Tibial artery (tissue), 4 donors: Measurements from ENCODE around the gene ELAVL1.

Experiments used
- DNase-seq, 2 donors: peaks; one replicate each; pipeline ENCODE4 v3.0.0-alpha.2; 2019
- H3K27ac ChIP-seq, 2 donors: fragments of 200-600 bp; sonication (generic) in 1 of 2; 1 replicate in 1 of 2; 2 replicates in 1 of 2; pipeline ENCODE4 v1.5.1; 2018 to 2019; ENCODE audit warnings: mild to moderate bottlenecking in 1 of 2
- H3K27me3 ChIP-seq, 2 donors: fragments of 200-600 bp; sonication (generic) in 1 of 2; one replicate each; pipeline versions ENCODE4 v1.5.1 to v1.6.0; 2016 to 2019
- H3K36me3 ChIP-seq, 3 donors: fragments of 200-600 bp; sonication (generic) in 2 of 3; one replicate each; pipeline ENCODE4 v1.5.1; 2016 to 2019; ENCODE audit warnings: mild to moderate bottlenecking in 2 of 3
- H3K4me1 ChIP-seq, 4 donors: fragments of 200-600 bp; sonication (generic) in 2 of 4; 1 replicate in 3 of 4; 2 replicates in 1 of 4; pipeline ENCODE4 v1.5.1; 2016 to 2019
- H3K4me3 ChIP-seq, 2 donors: fragments of 200-600 bp; sonication (generic) in 1 of 2; 1 replicate in 1 of 2; 2 replicates in 1 of 2; pipeline ENCODE4 v1.5.1; 2018 to 2019; ENCODE audit warnings: mild to moderate bottlenecking in 2 of 2
- H3K9me3 ChIP-seq, 3 donors: fragments of 200-600 bp; sonication (generic) in 1 of 3; one replicate each; pipeline ENCODE4 v1.5.1; 2016 to 2019
- CTCF ChIP-seq, 2 experiments: fragments of 200-600 bp in 1 of 2; fragments of 450-650 bp in 1 of 2; IDR thresholded peaks; one replicate each; pipeline ENCODE4 v1.5.1; 2017 to 2019; ENCODE audit warnings: antibody characterized with exemption in 2 of 2, mild to moderate bottlenecking in 1 of 2, moderate library complexity in 1 of 2
- intact Hi-C: fragments of 100-400 bp; cut with DNase I; formaldehyde crosslinking; loops from one replicate; pipeline ENCODE4 v1.15.0; 2023; ENCODE audit warnings: low total_unique reads

The ELAVL1 gene

GRCh38 chr19:7968008-7968795 is 37.2 kb downstream of the ELAVL1 start:
- Histone ChIP-seq H3K4me3 (no peak overlapping the region), H3K27ac (no peak overlapping the region), H3K36me3 (peaks cover 59 to 97% (median 75%) of the 10 kb centered on the region in 3 donors), H3K27me3 (no peaks in the 10 kb centered on the region), H3K9me3 (no peaks in the 10 kb centered on the region), H3K4me1 (no peaks in the 10 kb centered on the region)
- no peak for TF ChIP-seq CTCF (IDR thresholded peaks at IDR 0.05)
- intact Hi-C loops = no loop called here
- DNase-seq = no peak

GRCh38 chr19:7965921-7966665 is 39.3 kb downstream of the ELAVL1 start:
- peaks cover 46 to 98% (median 79%) of the 10 kb centered on the region in 3 donors for H3K36me3 ChIP-seq
- no peak for TF ChIP-seq CTCF (IDR thresholded peaks at IDR 0.05)
- H3K4me3 ChIP-seq = no peak overlapping the region
- intact Hi-C loops = no loop called here
- no peaks in the 10 kb centered on the region for H3K4me1 ChIP-seq
- no peaks in the 10 kb centered on the region for H3K9me3 ChIP-seq
- no peaks in the 10 kb centered on the region for H3K27me3 ChIP-seq
- no peak overlapping the region for H3K27ac ChIP-seq
- DNase-seq = no peak

- intact Hi-C loops = no loop called here
- Histone ChIP-seq H3K4me1 (no peaks in the 10 kb centered on the region), H3K9me3 (no peaks in the 10 kb centered on the region), H3K27me3 (no peaks in the 10 kb centered on the region), H3K36me3 (peaks cover 46 to 98% (median 83%) of the 10 kb centered on the region in 3 donors), H3K27ac (no peak overlapping the region), H3K4me3 (no peak overlapping the region)
- TF ChIP-seq CTCF (IDR thresholded peaks at IDR 0.05) = no peak
- DNase-seq = no peak
Observed at GRCh38 chr19:7965259-7965841, 40.1 kb downstream of the ELAVL1 start.

GRCh38 chr19:7963566-7963965 is 41.9 kb downstream of the ELAVL1 start:
- no peaks in the 10 kb centered on the region for H3K27me3 ChIP-seq
- no peak for DNase-seq
- no peak for TF ChIP-seq CTCF (IDR thresholded peaks at IDR 0.05)
- H3K27ac ChIP-seq = no peak overlapping the region
- H3K9me3 ChIP-seq = no peaks in the 10 kb centered on the region
- intact Hi-C loops = no loop called here
- H3K4me3 ChIP-seq = no peak overlapping the region
- no peaks in the 10 kb centered on the region for H3K4me1 ChIP-seq
- H3K36me3 ChIP-seq = peaks cover 41 to 92% (median 81%) of the 10 kb centered on the region in 3 donors

- peaks cover 41 to 91% (median 78%) of the 10 kb centered on the region in 3 donors for H3K36me3 ChIP-seq
- no peaks in the 10 kb centered on the region for H3K9me3 ChIP-seq
- no peak overlapping the region for H3K4me3 ChIP-seq
- no peaks in the 10 kb centered on the region for H3K27me3 ChIP-seq
- H3K4me1 ChIP-seq = no peaks in the 10 kb centered on the region
- intact Hi-C loops = no loop called here
- H3K27ac ChIP-seq = no peak overlapping the region
- no peak for DNase-seq
- TF ChIP-seq CTCF (IDR thresholded peaks at IDR 0.05) = no peak
Observed at GRCh38 chr19:7962644-7963268, 42.7 kb downstream of the ELAVL1 start.
